ENCODE measurements around the gene PARD3. TPM values are rescaled to one million over a fixed set of nuclear protein-coding genes. Genes with fewer than 3 reads are reported as not detected.
"Not testable (repeated sequence)": the region's sequence is repeated elsewhere in the genome, so short reads cannot be mapped to it uniquely, and the experiment has no call there.

The PARD3 gene
- total RNA-seq, 1 donor from 2014 or later = 35.4 TPM

DNA sequence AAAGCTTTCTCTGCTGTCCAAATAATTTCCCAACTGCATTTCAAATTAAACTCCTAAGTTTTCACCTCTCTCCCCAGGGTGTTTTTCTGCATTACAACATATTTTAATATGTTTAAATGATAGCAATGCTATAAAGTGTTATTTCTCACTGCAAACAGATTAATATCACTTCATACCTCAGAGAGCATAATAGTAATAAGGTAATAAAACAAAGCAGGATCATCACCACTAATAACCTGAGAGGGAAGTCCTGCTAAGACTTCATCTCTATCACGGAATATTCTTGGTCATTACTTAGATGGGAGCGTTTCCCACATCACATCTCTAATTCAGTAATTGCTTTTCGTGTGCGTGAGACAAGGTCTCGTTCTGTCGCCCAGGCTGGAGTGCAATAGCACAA, 168.8 kb downstream of the PARD3 start:
- H3K36me3 ChIP-seq (ENCODE audit: insufficient read depth, low read length) = no peaks in the 10 kb centered on the region
- H3K9me3 Mint-ChIP-seq (ENCODE audit: unreplicated experiment) = no peaks in the 10 kb centered on the region
- no peaks in the 10 kb centered on the region for H3K27me3 ChIP-seq (ENCODE audit: insufficient read depth, low read length)
- H3K4me3 ChIP-seq (ENCODE audit: insufficient read depth, low read depth, low read length) = no peak overlapping the region
- no peaks in the 10 kb centered on the region for H3K36me3 Mint-ChIP-seq (ENCODE audit: low read depth, unreplicated experiment)
- peaks cover 3% of the 10 kb centered on the region for H3K4me1 Mint-ChIP-seq (ENCODE audit: low read depth, unreplicated experiment)
- peaks cover 34% of the 10 kb centered on the region for H3K79me2 ChIP-seq (ENCODE audit: insufficient read depth, low read length)
- H2AFZ ChIP-seq (ENCODE audit: low read depth, low read length) = no peak overlapping the region
- no peak overlapping the region for H3K27ac ChIP-seq (ENCODE audit: low read depth, low read length)
- H3K27ac Mint-ChIP-seq (ENCODE audit: unreplicated experiment) = no peak overlapping the region
- no peaks in the 10 kb centered on the region for H3K27me3 Mint-ChIP-seq (ENCODE audit: low read depth, unreplicated experiment)
- no peaks in the 10 kb centered on the region for H3K9me3 ChIP-seq (ENCODE audit: insufficient read depth, low read depth, low read length)
- no peaks in the 10 kb centered on the region for H3K4me1 ChIP-seq (ENCODE audit: insufficient read depth, low read length)
- DNase-seq (ENCODE audit: low read depth) (no peak), FAIRE-seq (no peak)
- H4K20me1 ChIP-seq (ENCODE audit: insufficient read depth, low read length) = peaks cover 62% of the 10 kb centered on the region
- no peak overlapping the region for H3K4me2 ChIP-seq (ENCODE audit: low read length)
- no peak overlapping the region for H3K9ac ChIP-seq (ENCODE audit: low read length)
- no peak overlapping the region for H3K4me3 Mint-ChIP-seq (ENCODE audit: unreplicated experiment)
- TF ChIP-seq, protein P1, sequence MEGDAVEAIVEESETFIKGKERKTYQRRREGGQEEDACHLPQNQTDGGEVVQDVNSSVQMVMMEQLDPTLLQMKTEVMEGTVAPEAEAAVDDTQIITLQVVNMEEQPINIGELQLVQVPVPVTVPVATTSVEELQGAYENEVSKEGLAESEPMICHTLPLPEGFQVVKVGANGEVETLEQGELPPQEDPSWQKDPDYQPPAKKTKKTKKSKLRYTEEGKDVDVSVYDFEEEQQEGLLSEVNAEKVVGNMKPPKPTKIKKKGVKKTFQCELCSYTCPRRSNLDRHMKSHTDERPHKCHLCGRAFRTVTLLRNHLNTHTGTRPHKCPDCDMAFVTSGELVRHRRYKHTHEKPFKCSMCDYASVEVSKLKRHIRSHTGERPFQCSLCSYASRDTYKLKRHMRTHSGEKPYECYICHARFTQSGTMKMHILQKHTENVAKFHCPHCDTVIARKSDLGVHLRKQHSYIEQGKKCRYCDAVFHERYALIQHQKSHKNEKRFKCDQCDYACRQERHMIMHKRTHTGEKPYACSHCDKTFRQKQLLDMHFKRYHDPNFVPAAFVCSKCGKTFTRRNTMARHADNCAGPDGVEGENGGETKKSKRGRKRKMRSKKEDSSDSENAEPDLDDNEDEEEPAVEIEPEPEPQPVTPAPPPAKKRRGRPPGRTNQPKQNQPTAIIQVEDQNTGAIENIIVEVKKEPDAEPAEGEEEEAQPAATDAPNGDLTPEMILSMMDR (IDR thresholded peaks at IDR 0.05; ENCODE audit: insufficient read depth, low read depth, low read length) = no peak

DNA sequence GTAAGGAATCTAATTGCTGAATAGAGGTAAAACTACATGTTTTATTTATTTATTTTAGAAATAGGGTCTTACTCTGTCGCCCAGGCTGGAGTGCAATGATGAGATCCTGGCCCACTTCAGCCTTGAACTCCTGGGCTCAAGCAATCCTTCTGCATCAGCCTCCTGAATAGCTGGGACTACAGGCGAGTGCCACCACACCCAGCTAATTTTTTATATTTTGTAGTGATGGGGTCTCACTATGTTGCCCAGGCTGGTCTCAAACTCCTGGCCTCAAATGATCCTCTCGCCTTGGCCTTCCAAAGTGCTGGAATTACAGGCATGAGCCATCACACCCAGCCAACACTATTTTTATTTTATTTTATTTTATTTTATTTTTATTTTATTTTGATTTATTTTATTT, 170.3 kb downstream of the PARD3 start:
- not testable (repeated sequence) for H3K4me1 Mint-ChIP-seq (ENCODE audit: low read depth, unreplicated experiment); H2AFZ ChIP-seq (ENCODE audit: low read depth, low read length); H3K9ac ChIP-seq (ENCODE audit: low read length); H3K9me3 Mint-ChIP-seq (ENCODE audit: unreplicated experiment); H3K36me3 ChIP-seq (ENCODE audit: insufficient read depth, low read length); H3K27ac ChIP-seq (ENCODE audit: low read depth, low read length); DNase-seq (ENCODE audit: low read depth); H3K36me3 Mint-ChIP-seq (ENCODE audit: low read depth, unreplicated experiment); H3K27me3 ChIP-seq (ENCODE audit: insufficient read depth, low read length); H3K27me3 Mint-ChIP-seq (ENCODE audit: low read depth, unreplicated experiment); FAIRE-seq; H3K9me3 ChIP-seq (ENCODE audit: insufficient read depth, low read depth, low read length); H3K4me3 Mint-ChIP-seq (ENCODE audit: unreplicated experiment); H3K4me1 ChIP-seq (ENCODE audit: insufficient read depth, low read length); H3K27ac Mint-ChIP-seq (ENCODE audit: unreplicated experiment); H3K4me3 ChIP-seq (ENCODE audit: insufficient read depth, low read depth, low read length); H3K4me2 ChIP-seq (ENCODE audit: low read length)
- Histone ChIP-seq H3K79me2 (ENCODE audit: insufficient read depth, low read length) (peaks cover 34% of the 10 kb centered on the region), H4K20me1 (ENCODE audit: insufficient read depth, low read length) (peaks cover 62% of the 10 kb centered on the region)

DNA sequence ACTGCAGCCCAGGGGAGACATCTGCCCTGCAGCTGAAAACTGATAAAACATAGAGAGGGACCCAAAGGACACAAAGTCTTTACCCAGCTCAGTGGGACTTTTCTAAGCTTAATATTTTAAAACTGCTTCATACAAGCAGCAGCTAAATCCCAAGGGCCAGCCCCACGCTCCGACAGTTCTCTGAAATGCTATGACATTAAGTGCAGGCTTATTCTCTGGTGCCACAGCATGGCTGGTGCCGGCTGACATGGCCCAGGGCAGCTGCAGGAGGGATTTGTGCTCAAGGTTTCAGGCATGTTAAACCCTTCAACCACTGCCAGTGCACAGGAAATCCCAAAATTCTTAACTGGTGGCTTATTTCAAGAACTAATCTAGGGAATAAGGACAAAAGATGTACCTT, 170.9 kb downstream of the PARD3 start:
- H3K27ac Mint-ChIP-seq (ENCODE audit: unreplicated experiment) = no peak overlapping the region
- no peak for DNase-seq (ENCODE audit: low read depth)
- no peak overlapping the region for H3K27ac ChIP-seq (ENCODE audit: low read depth, low read length)
- H3K79me2 ChIP-seq (ENCODE audit: insufficient read depth, low read length) = peaks cover 28% of the 10 kb centered on the region
- H3K9me3 Mint-ChIP-seq (ENCODE audit: unreplicated experiment) = no peaks in the 10 kb centered on the region
- H3K4me1 Mint-ChIP-seq (ENCODE audit: low read depth, unreplicated experiment) = peaks cover 3% of the 10 kb centered on the region
- TF ChIP-seq EZH2 (IDR thresholded peaks at IDR 0.05; ENCODE audit: insufficient read depth, low read length) = no peak
- TF ChIP-seq, protein P1 (IDR thresholded peaks at IDR 0.05; ENCODE audit: insufficient read depth, low read depth, low read length) = no peak
- no peaks in the 10 kb centered on the region for H3K36me3 Mint-ChIP-seq (ENCODE audit: low read depth, unreplicated experiment)
- no peaks in the 10 kb centered on the region for H3K36me3 ChIP-seq (ENCODE audit: insufficient read depth, low read length)
- H3K4me2 ChIP-seq (ENCODE audit: low read length) = no peak overlapping the region
- H3K4me3 Mint-ChIP-seq (ENCODE audit: unreplicated experiment) = no peak overlapping the region
- no peaks in the 10 kb centered on the region for H3K9me3 ChIP-seq (ENCODE audit: insufficient read depth, low read depth, low read length)
- no peaks in the 10 kb centered on the region for H3K27me3 Mint-ChIP-seq (ENCODE audit: low read depth, unreplicated experiment)
- no peak overlapping the region for H3K9ac ChIP-seq (ENCODE audit: low read length)
- FAIRE-seq = no peak
- H4K20me1 ChIP-seq (ENCODE audit: insufficient read depth, low read length) = peaks cover 60% of the 10 kb centered on the region
- no peak overlapping the region for H3K4me3 ChIP-seq (ENCODE audit: insufficient read depth, low read depth, low read length)
- H3K27me3 ChIP-seq (ENCODE audit: insufficient read depth, low read length) = no peaks in the 10 kb centered on the region
- no peak overlapping the region for H2AFZ ChIP-seq (ENCODE audit: low read depth, low read length)
- no peaks in the 10 kb centered on the region for H3K4me1 ChIP-seq (ENCODE audit: insufficient read depth, low read length)

Data from astrocyte (in vitro differentiated cells and primary cell).